Skeletal muscle tissue (tissue), 4 donors: ENCODE results near the gene CACNA1I. TPM values are rescaled to one million over a fixed set of nuclear protein-coding genes. Genes with fewer than 3 reads are reported as not detected.
"Not testable (repeated sequence)": the region's sequence is repeated elsewhere in the genome, so short reads cannot be mapped to it uniquely, and the experiment has no call there.

ENCODE experiments used
- H3K27ac ChIP-seq: one replicate; pipeline ENCODE4 v1.7.0; 2013; ENCODE audit warnings: mild to moderate bottlenecking, low read depth, low read length, inconsistent platforms
- H3K27me3 ChIP-seq, 3 donors: one replicate each; pipeline ENCODE4 v1.7.0; 2013; ENCODE audit warnings: low read length in 3 of 3; ENCODE audit not compliant: control insufficient read depth in 3 of 3, insufficient read depth in 3 of 3
- H3K36me3 ChIP-seq, 3 donors: one replicate each; pipeline ENCODE4 v1.7.0; 2013; ENCODE audit warnings: low read length in 3 of 3; ENCODE audit not compliant: control insufficient read depth in 3 of 3, insufficient read depth in 3 of 3
- H3K4me1 ChIP-seq, 3 donors: one replicate each; pipeline ENCODE4 v1.7.0; 2013; ENCODE audit warnings: low read length in 3 of 3, mild to moderate bottlenecking in 3 of 3; ENCODE audit not compliant: control insufficient read depth in 3 of 3, insufficient read depth in 3 of 3
- H3K4me3 ChIP-seq, 3 donors: one replicate each; pipeline ENCODE4 v1.7.0; 2013; ENCODE audit warnings: low read length in 3 of 3
- H3K9ac ChIP-seq, 3 donors: one replicate each; pipeline ENCODE4 v1.7.0; 2013; ENCODE audit warnings: low read length in 3 of 3, mild to moderate bottlenecking in 3 of 3, moderate library complexity in 2 of 3, low read depth in 1 of 3
- H3K9me3 ChIP-seq, 3 donors: one replicate each; pipeline ENCODE4 v1.7.0; 2013; ENCODE audit warnings: low read length in 3 of 3; ENCODE audit not compliant: control insufficient read depth in 3 of 3
- total RNA-seq: library from RNA; depleted of rRNA; stranded (reverse); fragments of >200 nt; gene quantifications from one replicate; pipeline ENCODE4 v1.2.3, GENCODE V29; 2014
- donor health status: Osteomylitis.

The CACNA1I gene
- total RNA-seq, 1 donor from 2014 or later = not detected

DNA sequence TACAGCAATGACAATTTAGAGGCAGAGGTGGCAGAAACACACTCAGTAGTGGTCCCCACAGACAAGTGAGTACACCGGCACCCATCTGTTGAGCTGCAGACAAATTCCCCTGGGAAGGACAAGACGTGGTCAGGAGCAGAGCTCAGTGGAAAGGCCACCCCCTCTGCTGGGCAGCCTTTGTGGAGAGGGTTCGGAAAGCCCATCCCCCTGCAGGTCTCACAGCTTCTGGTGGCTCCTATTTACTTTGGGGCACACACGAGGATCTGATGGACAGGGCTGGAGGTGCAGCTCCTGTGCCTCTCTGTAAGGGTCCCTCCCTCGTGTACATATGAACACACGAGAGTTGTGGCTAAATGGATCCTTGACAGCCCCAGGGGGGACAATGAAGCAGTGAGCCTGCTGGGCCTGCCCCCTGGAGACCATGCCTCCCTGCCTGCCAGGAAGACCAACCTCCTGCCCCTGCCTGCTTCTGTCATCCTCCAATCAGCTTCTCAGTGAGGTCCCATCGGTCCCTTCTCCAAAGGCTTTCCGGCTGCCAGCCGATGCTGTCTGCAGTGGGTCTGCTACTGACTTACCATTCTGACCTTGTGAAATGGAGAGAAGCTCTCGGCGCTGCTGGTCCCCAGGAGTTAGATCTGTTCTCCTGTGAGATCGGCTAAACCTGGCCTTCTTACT, 161.5 kb downstream of the CACNA1I start:
- no peak overlapping the region for H3K27ac ChIP-seq
- H3K4me1 ChIP-seq = no peaks in the 10 kb centered on the region
- H3K27me3 ChIP-seq = peaks cover 26 to 40% (median 39%) of the 10 kb centered on the region in 3 donors
- H3K9me3 ChIP-seq = no peaks in the 10 kb centered on the region
- no peak overlapping the region for H3K4me3 ChIP-seq
- H3K36me3 ChIP-seq = no peaks in the 10 kb centered on the region
- no peak overlapping the region for H3K9ac ChIP-seq

DNA sequence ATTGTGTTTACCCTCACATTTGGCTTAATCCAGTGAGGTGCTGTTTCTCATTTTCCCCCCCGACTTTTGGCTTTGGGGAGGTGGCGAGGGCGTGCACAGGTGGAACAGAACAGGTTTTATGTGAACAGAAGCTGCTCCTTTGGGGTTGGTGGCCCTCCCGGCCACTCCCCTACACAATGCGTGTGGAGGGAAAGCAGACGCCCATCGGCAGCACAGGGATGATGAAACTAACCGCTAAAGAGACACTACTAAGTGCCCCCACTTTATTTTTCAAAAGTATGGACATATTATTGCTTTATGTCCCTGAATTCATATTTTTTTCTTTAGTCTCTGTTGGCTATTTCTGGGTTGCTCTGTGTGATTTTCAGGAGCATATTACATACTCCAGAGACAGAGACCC, 162.1 kb downstream of the CACNA1I start:
- Histone ChIP-seq H3K27me3 (peaks cover 26 to 37% (median 34%) of the 10 kb centered on the region in 3 donors), H3K4me3 (no peak overlapping the region), H3K4me1 (no peaks in the 10 kb centered on the region), H3K27ac (no peak overlapping the region), H3K9me3 (no peaks in the 10 kb centered on the region), H3K9ac (no peak overlapping the region), H3K36me3 (no peaks in the 10 kb centered on the region)

DNA sequence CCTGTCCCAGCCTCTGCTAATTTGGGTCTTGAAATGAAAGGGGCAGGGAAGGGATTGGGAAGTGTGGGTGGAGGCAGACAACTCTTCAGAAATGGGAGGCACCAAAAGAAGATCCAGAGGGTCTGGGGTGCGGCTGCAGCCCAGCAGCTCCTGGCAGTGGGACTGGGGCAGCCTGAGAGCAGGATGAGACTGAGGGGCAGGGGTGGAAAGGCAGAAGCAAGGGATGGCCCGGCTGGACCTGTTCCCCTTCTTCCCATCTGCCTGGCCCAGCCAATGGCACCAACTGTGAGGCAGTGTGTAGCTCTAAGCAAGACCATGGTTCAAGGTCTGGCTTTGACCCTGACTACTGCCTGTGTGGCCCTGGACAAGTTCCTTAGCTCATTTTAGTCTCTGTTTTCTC, 162.6 kb downstream of the CACNA1I start:
- peaks cover 24 to 35% (median 30%) of the 10 kb centered on the region in 3 donors for H3K27me3 ChIP-seq

DNA sequence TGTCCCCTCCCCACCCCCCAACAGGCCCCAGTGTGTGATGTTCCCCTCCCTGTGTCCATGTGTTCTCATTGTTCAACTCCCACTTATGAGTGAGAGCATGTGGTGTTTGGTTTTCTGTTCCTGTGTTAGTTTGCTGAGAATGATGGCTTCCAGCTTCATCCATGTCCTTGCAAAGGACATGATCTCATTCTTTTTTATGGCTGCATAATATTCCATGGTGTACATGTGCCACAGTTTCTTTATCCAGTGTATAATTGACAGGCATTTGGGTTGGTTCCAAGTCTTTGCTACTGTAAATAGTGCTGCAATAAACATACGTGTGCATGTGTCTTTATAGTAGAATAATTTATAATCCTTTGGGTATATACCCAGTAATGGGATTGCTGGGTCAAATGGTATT, 163.5 kb downstream of the CACNA1I start:
- H3K4me3 ChIP-seq, H3K4me1 ChIP-seq, H3K36me3 ChIP-seq, H3K27ac ChIP-seq, H3K9ac ChIP-seq, H3K9me3 ChIP-seq: not testable (repeated sequence)
- peaks cover 20 to 30% (median 24%) of the 10 kb centered on the region in 3 donors for H3K27me3 ChIP-seq

More for the DNA sequence above, 162.6 kb downstream of the CACNA1I start:
- no peaks in the 10 kb centered on the region for H3K36me3 ChIP-seq
- no peak overlapping the region for H3K27ac ChIP-seq
- H3K9ac ChIP-seq = no peak overlapping the region
- H3K4me1 ChIP-seq = no peaks in the 10 kb centered on the region
- no peak overlapping the region for H3K4me3 ChIP-seq
- H3K9me3 ChIP-seq = no peaks in the 10 kb centered on the region

- Histone ChIP-seq H3K27ac (no peak overlapping the region), H3K4me3 (no peak overlapping the region), H3K27me3 (peaks cover 20 to 30% (median 24%) of the 10 kb centered on the region in 3 donors), H3K36me3 (no peaks in the 10 kb centered on the region), H3K4me1 (no peaks in the 10 kb centered on the region), H3K9me3 (peaks cover 0 to 2% (median 0%) of the 10 kb centered on the region in 3 donors), H3K9ac (no peak overlapping the region)
Observed at GRCh38 chr22:39734866-39735265, 164.3 kb downstream of the CACNA1I start.

DNA sequence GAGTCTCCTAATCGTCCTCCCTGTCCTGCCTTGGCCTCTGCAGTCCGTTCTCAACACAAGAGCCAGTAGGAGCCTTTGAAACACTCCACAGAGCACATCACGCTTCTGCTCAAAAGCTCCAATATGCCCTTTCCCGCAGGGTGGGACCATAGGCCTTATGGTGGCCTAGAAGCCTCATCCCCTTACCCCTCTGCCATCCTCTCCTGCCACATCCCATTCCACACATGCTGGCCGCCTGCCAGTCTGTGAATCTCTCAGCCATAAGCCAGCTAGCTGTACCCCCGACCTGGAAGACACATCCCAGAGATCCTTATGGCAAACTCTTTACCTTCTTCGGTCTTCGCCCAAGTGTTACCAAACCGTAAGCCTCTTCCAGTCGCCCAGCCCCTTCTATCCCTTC, 165.2 kb downstream of the CACNA1I start:
- no peak overlapping the region for H3K9ac ChIP-seq
- H3K4me1 ChIP-seq = no peaks in the 10 kb centered on the region
- H3K27me3 ChIP-seq = peaks cover 20 to 30% (median 24%) of the 10 kb centered on the region in 3 donors
- peaks cover 0 to 2% (median 0%) of the 10 kb centered on the region in 3 donors for H3K9me3 ChIP-seq
- no peak overlapping the region for H3K27ac ChIP-seq
- no peak overlapping the region for H3K4me3 ChIP-seq
- H3K36me3 ChIP-seq = no peaks in the 10 kb centered on the region

- H3K36me3 ChIP-seq = no peaks in the 10 kb centered on the region
- H3K27ac ChIP-seq = no peak overlapping the region
- H3K9me3 ChIP-seq = peaks cover 0 to 2% (median 0%) of the 10 kb centered on the region in 3 donors
- peaks cover 0 to 20% (median 6%) of the 10 kb centered on the region in 3 donors for H3K27me3 ChIP-seq
- H3K9ac ChIP-seq = no peak overlapping the region
- H3K4me1 ChIP-seq = no peaks in the 10 kb centered on the region
- H3K4me3 ChIP-seq = no peak overlapping the region
Observed at GRCh38 chr22:39738746-39739145, 168.2 kb downstream of the CACNA1I start.

Other genes with a start within 250 kb of the CACNA1I start
- gene SYNGR1, start 220.8 kb upstream of the CACNA1I start, total RNA-seq = 5.7 TPM
- 12.0 TPM for gene TAB1, start 171.0 kb upstream of the CACNA1I start, total RNA-seq
- 2.1 TPM for gene MGAT3, start 113.7 kb upstream of the CACNA1I start, total RNA-seq
- gene MIEF1, start 68.5 kb upstream of the CACNA1I start, total RNA-seq = 10.4 TPM
- gene ATF4, start 50.2 kb upstream of the CACNA1I start, total RNA-seq = 136 TPM
- 27.7 TPM for gene RPS19BP1, start 38.0 kb upstream of the CACNA1I start, total RNA-seq